CD4-positive, alpha-beta memory T cell (primary cell): Measurements from ENCODE around the gene MYH16. TPM values are rescaled to one million over a fixed set of nuclear protein-coding genes. Genes with fewer than 3 reads are reported as not detected.
"Not testable (repeated sequence)": the region's sequence is repeated elsewhere in the genome, so short reads cannot be mapped to it uniquely, and the experiment has no call there.

Source experiments
- CTCF ChIA-PET: fragments of 350-600 bp; sonication (Branson Sonifier 250); formaldehyde crosslinking; loops from one replicate; lab custom pipeline; 2021; ENCODE audit warnings: inconsistent platforms; ENCODE audit not compliant: partially characterized antibody; lab: Charles Lee
- POLR2A ChIA-PET: fragments of 350-600 bp; sonication (Branson Sonifier 250); formaldehyde crosslinking; loops from one replicate; lab custom pipeline; 2021; ENCODE audit not compliant: partially characterized antibody; lab: Charles Lee
- DNase-seq, 5 donors: peaks; one replicate each; pipeline versions ENCODE4 v3.0.0 to v3.0.0-alpha.2; 2020 to 2022; ENCODE audit warnings: mixed read lengths in 1 of 5
- H3K27ac ChIP-seq: one replicate; pipeline ENCODE4 v1.7.0; 2013; ENCODE audit warnings: low read depth, low read length
- H3K27me3 ChIP-seq: 2 replicates; pipeline ENCODE4 v1.7.0; 2013; ENCODE audit warnings: mild to moderate bottlenecking, low read length, moderate library complexity; ENCODE audit not compliant: insufficient read depth
- H3K36me3 ChIP-seq: 2 replicates; pipeline ENCODE4 v1.7.0; 2013; ENCODE audit warnings: mild to moderate bottlenecking, low read length, moderate library complexity; ENCODE audit not compliant: insufficient read depth
- H3K4me1 ChIP-seq: 2 replicates; pipeline ENCODE4 v1.7.0; 2013; ENCODE audit warnings: mild to moderate bottlenecking, low read length, moderate library complexity; ENCODE audit not compliant: insufficient read depth
- H3K4me3 ChIP-seq, 2 donors: one replicate each; pipeline ENCODE4 v1.7.0; 2013; ENCODE audit warnings: low read length in 2 of 2, mild to moderate bottlenecking in 1 of 2
- H3K9me3 ChIP-seq, 2 donors: one replicate each; pipeline ENCODE4 v1.7.0; 2013; ENCODE audit warnings: low read length in 2 of 2, control low read depth in 1 of 2; ENCODE audit not compliant: control insufficient read depth in 1 of 2
- H3K27ac Mint-ChIP-seq, 7 donors: one replicate each; pipeline ENCODE4 v1.8.0; 2020 to 2021; ENCODE audit warnings: mixed read lengths in 7 of 7, mild to moderate bottlenecking in 6 of 7, inconsistent platforms in 3 of 7, moderate library complexity in 3 of 7
- H3K27me3 Mint-ChIP-seq, 2 donors: one replicate each; pipeline ENCODE4 v1.8.0; 2020 to 2021; ENCODE audit warnings: mixed read lengths in 2 of 2
- H3K36me3 Mint-ChIP-seq, 2 donors: one replicate each; pipeline ENCODE4 v1.8.0; 2020 to 2021; ENCODE audit warnings: mixed read lengths in 2 of 2, inconsistent platforms in 1 of 2, mild to moderate bottlenecking in 1 of 2
- H3K4me1 Mint-ChIP-seq, 4 donors: one replicate each; pipeline ENCODE4 v1.8.0; 2020 to 2021; ENCODE audit warnings: mixed read lengths in 4 of 4, mild to moderate bottlenecking in 1 of 4
- H3K4me3 Mint-ChIP-seq, 8 donors: one replicate each; pipeline ENCODE4 v1.8.0; 2020 to 2021; ENCODE audit warnings: mixed read lengths in 8 of 8, mild to moderate bottlenecking in 7 of 8, moderate library complexity in 6 of 8, inconsistent platforms in 3 of 8
- H3K9me3 Mint-ChIP-seq, 8 donors: one replicate each; pipeline ENCODE4 v1.8.0; 2020 to 2021; ENCODE audit warnings: mixed read lengths in 8 of 8, mild to moderate bottlenecking in 5 of 8, inconsistent platforms in 3 of 8, moderate library complexity in 1 of 8
- intact Hi-C: fragments of 100-400 bp; cut with micrococcal nuclease; formaldehyde crosslinking; loops from one replicate; pipeline ENCODE4 v1.15.1; 2023
- polyA plus RNA-seq, 2 donors: library from polyadenylated mRNA; unstranded; fragments of 300-500 nt; fragmentation: Illumina TruSeq; gene quantifications; one replicate each; pipeline ENCODE4 v1.2.3, GENCODE V29; 2021
- total RNA-seq, 2 experiments: library from RNA; stranded (reverse); gene quantifications; one replicate each; pipeline ENCODE4 v1.2.3, GENCODE V29; 2021

Gene MYH16
- total and polyA plus RNA-seq, 4 experiments from 2014 or later: not detected

DNA sequence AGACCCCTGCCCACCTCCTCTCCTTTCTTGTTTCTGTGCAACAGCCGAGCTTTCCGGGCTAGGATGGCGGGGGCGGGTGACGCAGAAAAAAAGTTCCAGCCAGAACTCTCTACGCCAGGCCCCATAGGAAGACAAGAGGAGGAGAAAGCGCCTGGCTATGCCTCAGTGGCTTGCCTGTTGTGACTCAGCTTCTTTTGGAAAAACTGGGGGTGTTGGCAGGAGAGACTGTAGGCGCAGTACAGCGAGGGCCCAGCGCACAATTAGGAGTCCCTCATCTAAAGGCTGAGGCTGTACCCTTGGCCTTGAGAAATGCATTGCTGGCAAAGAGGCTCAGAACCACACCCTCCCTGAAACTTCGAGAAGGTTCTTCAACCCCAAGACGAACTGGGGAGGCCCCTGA is 36.7 kb upstream of the MYH16 start:
- Mint-ChIP-seq H3K4me1 (no peaks in the 10 kb centered on the region), H3K4me3 (no peak overlapping the region), H3K27ac (no peak overlapping the region), H3K27me3 (peaks cover 0 to 17% of the 10 kb centered on the region in 2 donors), H3K36me3 (no peaks in the 10 kb centered on the region), H3K9me3 (peaks cover 0 to 8% (median 0%) of the 10 kb centered on the region in 8 donors)
- H3K4me3 ChIP-seq: no peak overlapping the region
- no peak overlapping the region for H3K27ac ChIP-seq
- ChIA-PET POLR2A (no interaction called here), CTCF (no interaction called here)
- no peak for DNase-seq
- intact Hi-C loops: no loop called here
- H3K27me3 ChIP-seq: no peaks in the 10 kb centered on the region
- H3K36me3 ChIP-seq: no peaks in the 10 kb centered on the region
- no peaks in the 10 kb centered on the region for H3K4me1 ChIP-seq
- no peaks in the 10 kb centered on the region for H3K9me3 ChIP-seq

DNA sequence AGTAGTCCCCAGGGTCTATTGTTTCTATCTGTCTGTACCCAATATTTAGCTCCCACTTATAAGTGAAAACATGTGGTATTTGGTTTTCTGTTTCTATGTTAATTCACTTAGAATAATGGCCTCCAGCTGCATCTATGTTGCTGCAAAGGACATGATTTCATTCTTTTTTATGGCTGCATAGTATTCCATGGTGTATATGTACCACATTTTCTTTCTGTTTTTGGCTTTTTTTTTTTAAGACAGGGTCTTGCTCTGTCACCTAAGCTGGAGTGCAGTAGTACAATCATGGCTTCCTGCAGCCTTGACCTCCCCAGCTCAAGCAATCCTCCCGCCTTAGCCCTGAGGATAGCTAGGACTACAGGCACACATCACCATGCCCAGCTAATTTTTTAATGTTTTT is 34.8 kb upstream of the MYH16 start:
- H3K4me1 ChIP-seq, H3K4me3 ChIP-seq, intact Hi-C loops, POLR2A ChIA-PET, H3K27ac ChIP-seq, H3K4me1 Mint-ChIP-seq, H3K36me3 Mint-ChIP-seq, H3K4me3 Mint-ChIP-seq, H3K9me3 Mint-ChIP-seq, H3K36me3 ChIP-seq, H3K27me3 ChIP-seq, CTCF ChIA-PET, DNase-seq, H3K9me3 ChIP-seq, H3K27ac Mint-ChIP-seq: not testable (repeated sequence)
- peaks cover 3 to 21% of the 10 kb centered on the region in 2 donors for H3K27me3 Mint-ChIP-seq

DNA sequence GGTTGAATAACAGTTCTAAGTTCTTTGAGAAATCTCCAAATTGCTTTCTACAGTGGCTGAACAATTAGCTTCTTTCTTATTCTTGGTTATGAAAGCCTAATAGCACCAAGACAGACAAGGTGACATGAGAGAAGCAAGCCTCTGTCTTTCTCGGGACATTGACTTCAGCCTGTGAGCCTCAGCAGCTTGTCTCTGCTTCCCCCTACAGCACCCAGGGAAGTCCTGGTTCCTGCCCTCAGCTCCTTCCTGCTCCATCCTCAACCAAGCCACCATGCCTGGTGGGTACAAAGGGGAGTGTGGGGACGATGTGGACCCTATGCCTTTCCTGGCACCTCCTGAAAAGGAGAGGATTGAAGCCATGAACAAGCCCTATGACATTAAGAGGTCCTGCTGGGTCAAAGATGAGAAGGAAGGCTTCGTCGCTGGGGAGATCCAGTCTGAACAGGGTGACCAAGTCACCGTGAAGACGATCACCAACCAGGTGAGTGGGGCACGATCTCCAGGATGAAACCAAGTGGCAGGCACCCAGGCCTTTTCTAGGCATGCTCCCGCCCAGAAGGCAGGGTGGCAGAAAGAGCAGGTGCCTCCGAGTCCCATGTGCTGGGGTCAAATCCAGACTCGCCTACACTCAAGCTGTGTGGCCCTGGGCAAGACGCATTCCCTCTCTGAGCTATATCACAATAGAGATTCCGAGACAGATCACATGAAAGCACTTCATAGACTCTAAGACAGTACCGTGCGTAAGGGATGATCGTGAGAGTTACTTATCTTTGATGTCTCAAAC is 33.9 kb upstream of the MYH16 start:
- ChIA-PET CTCF (no interaction called here), POLR2A (no interaction called here)
- H3K9me3 Mint-ChIP-seq: peaks cover 0 to 8% (median 0%) of the 10 kb centered on the region in 8 donors
- Histone ChIP-seq H3K27ac (no peak overlapping the region), H3K36me3 (no peaks in the 10 kb centered on the region), H3K4me1 (no peaks in the 10 kb centered on the region), H3K9me3 (no peaks in the 10 kb centered on the region), H3K27me3 (no peaks in the 10 kb centered on the region), H3K4me3 (no peak overlapping the region)
- H3K36me3 Mint-ChIP-seq: no peaks in the 10 kb centered on the region
- H3K27me3 Mint-ChIP-seq: peaks cover 3 to 17% of the 10 kb centered on the region in 2 donors
- no peak overlapping the region for H3K4me3 Mint-ChIP-seq
- H3K27ac Mint-ChIP-seq: no peak overlapping the region
- H3K4me1 Mint-ChIP-seq: no peaks in the 10 kb centered on the region
- DNase-seq: no peak
- intact Hi-C loops: no loop called here

DNA sequence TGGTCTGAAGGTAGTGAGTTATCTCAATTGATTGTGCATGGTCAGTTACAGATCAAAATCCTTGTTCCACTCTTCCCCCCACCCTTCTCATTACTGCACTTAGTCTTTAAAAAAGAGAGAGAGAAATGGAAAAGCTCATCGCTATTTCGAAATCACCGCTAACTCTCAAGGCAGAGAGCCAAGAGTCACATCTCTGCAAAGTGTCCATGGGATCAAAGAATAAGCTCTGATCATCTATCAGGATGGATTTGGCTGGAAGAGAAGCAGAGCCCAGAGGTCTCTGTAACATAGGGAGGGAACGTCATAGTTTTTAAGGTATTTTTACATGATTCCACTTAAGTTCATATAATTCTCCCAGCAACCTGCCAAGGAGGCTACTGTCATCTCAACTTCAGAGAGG is 30.0 kb upstream of the MYH16 start:
- Histone ChIP-seq H3K4me1 (no peaks in the 10 kb centered on the region), H3K9me3 (no peaks in the 10 kb centered on the region), H3K4me3 (no peak overlapping the region), H3K27ac (no peak overlapping the region), H3K27me3 (no peaks in the 10 kb centered on the region), H3K36me3 (no peaks in the 10 kb centered on the region)
- DNase-seq: no peak
- intact Hi-C loops: no loop called here
- Mint-ChIP-seq H3K36me3 (no peaks in the 10 kb centered on the region), H3K4me3 (no peak overlapping the region), H3K27me3 (peaks cover 6 to 17% of the 10 kb centered on the region in 2 donors), H3K27ac (no peak overlapping the region), H3K9me3 (peaks cover 0 to 2% (median 0%) of the 10 kb centered on the region in 8 donors), H3K4me1 (no peaks in the 10 kb centered on the region)
- CTCF ChIA-PET: no interaction called here
- POLR2A ChIA-PET: no interaction called here

DNA sequence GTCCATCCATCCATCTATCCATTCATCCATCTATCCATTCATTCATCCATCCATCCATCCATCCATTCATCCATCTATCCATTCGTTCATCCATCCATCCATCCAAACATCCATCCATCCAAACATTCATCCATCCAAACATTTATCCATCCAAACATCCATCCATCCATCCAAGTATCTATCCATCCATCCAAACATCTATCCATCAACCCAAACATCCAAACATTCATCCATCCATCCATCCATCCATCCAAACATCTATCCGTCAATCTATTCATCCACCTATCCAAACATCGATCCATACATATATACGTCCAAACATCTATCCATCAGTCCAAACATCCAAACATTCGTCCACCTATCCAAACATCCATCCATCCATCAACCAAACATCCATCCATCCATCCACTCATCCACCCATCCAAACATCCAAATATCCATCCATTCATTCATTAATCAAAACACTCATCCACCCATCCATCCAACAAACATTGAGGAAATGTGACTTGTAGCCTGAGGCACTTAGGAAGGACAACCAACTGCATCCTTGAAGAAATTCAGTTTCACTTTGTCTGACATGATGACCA is 28.8 kb upstream of the MYH16 start:
- Mint-ChIP-seq H3K4me3 (no peak overlapping the region), H3K9me3 (no peaks in the 10 kb centered on the region), H3K4me1 (no peaks in the 10 kb centered on the region), H3K36me3 (no peaks in the 10 kb centered on the region), H3K27ac (no peak overlapping the region), H3K27me3 (peaks cover 7 to 18% of the 10 kb centered on the region in 2 donors)
- no peak overlapping the region for H3K27ac ChIP-seq
- DNase-seq: no peak
- no peaks in the 10 kb centered on the region for H3K9me3 ChIP-seq
- intact Hi-C loops: no loop called here
- H3K4me3 ChIP-seq: no peak overlapping the region
- H3K36me3 ChIP-seq: no peaks in the 10 kb centered on the region
- ChIA-PET CTCF (no interaction called here), POLR2A (no interaction called here)
- no peaks in the 10 kb centered on the region for H3K4me1 ChIP-seq
- H3K27me3 ChIP-seq: no peaks in the 10 kb centered on the region

DNA sequence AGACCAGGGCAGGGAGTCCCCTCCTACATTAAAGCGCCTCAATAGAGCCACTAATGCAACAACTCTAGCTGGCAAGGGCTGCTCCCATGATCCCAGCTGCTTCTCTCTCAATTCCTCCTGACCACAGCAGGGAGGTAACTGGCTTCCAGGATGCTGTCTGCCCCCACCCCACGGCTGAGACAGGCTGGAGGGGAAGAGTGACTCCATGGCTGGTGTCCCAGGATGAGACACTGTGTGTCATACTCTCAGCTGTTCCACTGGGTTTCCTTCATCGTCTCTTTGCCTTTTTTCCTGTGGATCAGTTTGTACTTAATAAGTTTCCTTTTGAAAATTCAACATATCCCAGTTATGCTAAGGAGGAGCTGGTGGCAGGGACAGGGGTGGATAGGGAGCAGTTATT is 27.7 kb upstream of the MYH16 start:
- H3K27ac ChIP-seq: no peak overlapping the region
- H3K27me3 Mint-ChIP-seq: peaks cover 9 to 16% of the 10 kb centered on the region in 2 donors
- H3K27me3 ChIP-seq: no peaks in the 10 kb centered on the region
- CTCF ChIA-PET: no interaction called here
- no peaks in the 10 kb centered on the region for H3K9me3 Mint-ChIP-seq
- DNase-seq: no peak
- no peaks in the 10 kb centered on the region for H3K4me1 Mint-ChIP-seq
- POLR2A ChIA-PET: no interaction called here
- intact Hi-C loops: no loop called here
- H3K4me3 ChIP-seq: no peak overlapping the region
- H3K36me3 ChIP-seq: no peaks in the 10 kb centered on the region
- H3K27ac Mint-ChIP-seq: no peak overlapping the region
- H3K9me3 ChIP-seq: no peaks in the 10 kb centered on the region
- no peaks in the 10 kb centered on the region for H3K4me1 ChIP-seq
- no peak overlapping the region for H3K4me3 Mint-ChIP-seq
- no peaks in the 10 kb centered on the region for H3K36me3 Mint-ChIP-seq

DNA sequence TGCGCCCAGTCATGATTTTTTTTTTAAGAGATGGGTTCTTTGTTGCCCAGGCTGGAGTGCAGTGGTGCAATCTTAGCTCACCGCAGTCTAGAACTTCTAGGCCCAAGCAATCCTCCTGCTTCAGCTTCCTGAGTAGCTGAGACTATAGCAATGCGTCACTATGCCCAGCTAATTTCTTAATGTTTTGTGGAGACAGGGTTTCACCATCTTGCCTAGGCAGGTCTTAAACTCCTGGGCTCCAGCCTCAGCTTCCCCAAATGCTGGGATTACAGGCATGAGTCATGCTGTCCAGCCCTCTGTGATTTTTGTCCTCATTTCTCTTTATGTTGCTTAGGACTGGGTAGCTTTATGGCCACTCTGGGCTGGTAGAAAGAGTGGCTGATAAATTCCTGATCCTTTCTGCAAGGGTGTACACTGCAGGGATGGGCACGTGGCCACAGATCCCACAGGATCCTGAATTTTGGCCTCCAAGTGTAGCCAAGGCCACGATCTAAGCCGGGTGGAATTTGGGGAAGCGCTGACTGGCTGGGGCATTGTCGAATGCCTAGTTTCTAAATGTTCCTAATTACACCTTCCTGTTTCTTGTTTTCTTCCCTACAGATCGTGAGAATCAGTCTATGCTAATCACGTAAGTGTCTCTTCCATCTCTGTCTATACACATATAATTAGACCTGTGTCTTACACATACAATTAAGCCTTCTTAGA is 24.1 kb upstream of the MYH16 start:
- CTCF ChIA-PET: no interaction called here
- no peak for DNase-seq

More for the DNA sequence above, 24.1 kb upstream of the MYH16 start:
- H3K27ac Mint-ChIP-seq: no peak overlapping the region
- intact Hi-C loops: no loop called here
- Histone ChIP-seq H3K9me3 (no peaks in the 10 kb centered on the region), H3K27me3 (no peaks in the 10 kb centered on the region), H3K4me3 (no peak overlapping the region), H3K4me1 (no peaks in the 10 kb centered on the region), H3K36me3 (no peaks in the 10 kb centered on the region), H3K27ac (no peak overlapping the region)
- POLR2A ChIA-PET: no interaction called here
- H3K4me3 Mint-ChIP-seq: no peak overlapping the region
- H3K27me3 Mint-ChIP-seq: peaks cover 8 to 13% of the 10 kb centered on the region in 2 donors
- no peaks in the 10 kb centered on the region for H3K36me3 Mint-ChIP-seq
- H3K4me1 Mint-ChIP-seq: no peaks in the 10 kb centered on the region
- no peaks in the 10 kb centered on the region for H3K9me3 Mint-ChIP-seq
